Ishikawa (cell line): Measurements from ENCODE around the gene PIGP.

Source experiments
- CREB1 ChIP-seq: IDR thresholded peaks from 2 replicates; pipeline ENCODE4 v1.6.1; 2012; ENCODE audit warnings: low read depth
- EP300 ChIP-seq: IDR thresholded peaks from 2 replicates; pipeline ENCODE4 v1.6.1; 2012; ENCODE audit warnings: borderline replicate concordance
- NFIC ChIP-seq: IDR thresholded peaks from 2 replicates; pipeline ENCODE4 v1.6.1; 2012
- REST ChIP-seq: IDR thresholded peaks from 2 replicates; pipeline ENCODE4 v1.6.1; 2012; ENCODE audit warnings: low read depth, mild to moderate bottlenecking

GRCh38 chr21:37064841-37065240 lies 8.0 kb downstream of the PIGP start:
- TF ChIP-seq NFIC = no peak
- no peak for TF ChIP-seq EP300
- no peak for TF ChIP-seq CREB1
- no peak for TF ChIP-seq REST
